PFSK-1 (cell line): ENCODE measurements around the gene TTN.

Experiments used
- FOXP2 ChIP-seq: optimal IDR thresholded peaks from 2 replicates; pipeline ENCODE3; 2011; ENCODE audit warnings: borderline replicate concordance, control low read depth, inconsistent platforms; ENCODE audit not compliant: insufficient read depth; ENCODE audit errors: extremely low read length, extremely low read depth
- POLR2AphosphoS5 ChIP-seq: IDR thresholded peaks from 2 replicates; pipeline ENCODE4 v1.6.1; 2012; ENCODE audit warnings: low read depth, mild to moderate bottlenecking, control low read depth, low read length, moderate library complexity
- SIN3A ChIP-seq: IDR thresholded peaks from 2 replicates; pipeline ENCODE4 v1.6.1; 2012; ENCODE audit warnings: mild to moderate bottlenecking, low read length, moderate library complexity, borderline replicate concordance; ENCODE audit not compliant: insufficient read depth
- TAF1 ChIP-seq: IDR thresholded peaks from 2 replicates; pipeline ENCODE4 v1.6.1; 2012; ENCODE audit warnings: low read length, control low read depth, borderline replicate concordance; ENCODE audit not compliant: insufficient read depth
- TF ChIP-seq, protein P1 (sequence below), 2 experiments: IDR thresholded peaks; 2 replicates each; pipeline versions ENCODE4 v1.6.1 to v1.8.0; 2011 to 2012; ENCODE audit warnings: low read depth in 2 of 2, low read length in 2 of 2, control low read depth in 1 of 2, inconsistent platforms in 1 of 2, mild to moderate bottlenecking in 1 of 2, moderate library complexity in 1 of 2; ENCODE audit not compliant: insufficient read depth in 1 of 2

DNA sequence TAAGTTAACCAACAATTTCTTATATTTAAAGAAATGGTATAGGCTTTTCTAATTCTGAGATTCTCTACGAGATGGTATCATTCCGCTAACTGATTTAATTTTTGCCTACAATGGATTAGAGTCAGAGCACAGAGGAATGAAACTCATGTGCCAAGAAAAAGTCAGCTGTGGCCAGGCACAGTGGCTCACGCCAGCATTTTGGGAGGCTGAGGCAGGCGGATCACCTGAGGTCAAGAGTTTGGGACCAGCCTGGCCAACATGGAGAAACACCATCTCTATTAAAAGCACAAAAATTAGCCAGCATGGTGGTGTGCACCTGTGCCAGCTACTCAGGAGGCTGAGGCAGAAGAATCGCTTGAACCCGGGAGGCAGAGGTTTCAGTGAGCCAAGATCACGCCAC, 17.0 kb upstream of the TTN start:
- TF ChIP-seq TAF1 (no peak), SIN3A (no peak), FOXP2 (no peak), POLR2AphosphoS5 (no peak)
- TF ChIP-seq, protein P1, sequence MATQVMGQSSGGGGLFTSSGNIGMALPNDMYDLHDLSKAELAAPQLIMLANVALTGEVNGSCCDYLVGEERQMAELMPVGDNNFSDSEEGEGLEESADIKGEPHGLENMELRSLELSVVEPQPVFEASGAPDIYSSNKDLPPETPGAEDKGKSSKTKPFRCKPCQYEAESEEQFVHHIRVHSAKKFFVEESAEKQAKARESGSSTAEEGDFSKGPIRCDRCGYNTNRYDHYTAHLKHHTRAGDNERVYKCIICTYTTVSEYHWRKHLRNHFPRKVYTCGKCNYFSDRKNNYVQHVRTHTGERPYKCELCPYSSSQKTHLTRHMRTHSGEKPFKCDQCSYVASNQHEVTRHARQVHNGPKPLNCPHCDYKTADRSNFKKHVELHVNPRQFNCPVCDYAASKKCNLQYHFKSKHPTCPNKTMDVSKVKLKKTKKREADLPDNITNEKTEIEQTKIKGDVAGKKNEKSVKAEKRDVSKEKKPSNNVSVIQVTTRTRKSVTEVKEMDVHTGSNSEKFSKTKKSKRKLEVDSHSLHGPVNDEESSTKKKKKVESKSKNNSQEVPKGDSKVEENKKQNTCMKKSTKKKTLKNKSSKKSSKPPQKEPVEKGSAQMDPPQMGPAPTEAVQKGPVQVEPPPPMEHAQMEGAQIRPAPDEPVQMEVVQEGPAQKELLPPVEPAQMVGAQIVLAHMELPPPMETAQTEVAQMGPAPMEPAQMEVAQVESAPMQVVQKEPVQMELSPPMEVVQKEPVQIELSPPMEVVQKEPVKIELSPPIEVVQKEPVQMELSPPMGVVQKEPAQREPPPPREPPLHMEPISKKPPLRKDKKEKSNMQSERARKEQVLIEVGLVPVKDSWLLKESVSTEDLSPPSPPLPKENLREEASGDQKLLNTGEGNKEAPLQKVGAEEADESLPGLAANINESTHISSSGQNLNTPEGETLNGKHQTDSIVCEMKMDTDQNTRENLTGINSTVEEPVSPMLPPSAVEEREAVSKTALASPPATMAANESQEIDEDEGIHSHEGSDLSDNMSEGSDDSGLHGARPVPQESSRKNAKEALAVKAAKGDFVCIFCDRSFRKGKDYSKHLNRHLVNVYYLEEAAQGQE (IDR thresholded peaks at IDR 0.05; ENCODE audit: insufficient read depth in 1 of 2, low read depth in 2 of 2, low read length in 2 of 2), result no peak
